SJSA1 (cell line): ENCODE measurements around the gene EXD3. TPM values are rescaled to one million over a fixed set of nuclear protein-coding genes. Genes with fewer than 3 reads are reported as not detected.

Experiments used
- DNase-seq, 2 experiments: peaks; one replicate each; pipeline ENCODE4 v3.0.0-alpha.2; 2015 to 2020; ENCODE audit warnings: low spot score in 2 of 2, low read depth in 1 of 2
- H3K27ac ChIP-seq: fragments of 250-450 bp; sonication (Bioruptor Pico); 2 replicates; pipeline ENCODE4 v1.5.1; 2020; ENCODE audit warnings: mild to moderate bottlenecking, moderate library complexity
- H3K27me3 ChIP-seq: fragments of 250-450 bp; sonication (Bioruptor Pico); replicated peaks from 2 replicates; pipeline ENCODE4 v1.5.1; 2020; ENCODE audit warnings: mild to moderate bottlenecking, moderate library complexity
- H3K36me3 ChIP-seq: fragments of 250-450 bp; sonication (Bioruptor Pico); 2 replicates; pipeline ENCODE4 v1.5.1; 2020; ENCODE audit warnings: mild to moderate bottlenecking
- H3K4me1 ChIP-seq: fragments of 250-450 bp; sonication (Bioruptor Pico); replicated peaks from 2 replicates; pipeline ENCODE4 v1.6.1; 2021; ENCODE audit warnings: mild to moderate bottlenecking
- H3K4me3 ChIP-seq: fragments of 250-450 bp; sonication (Bioruptor Pico); 2 replicates; pipeline ENCODE4 v1.5.1; 2020; ENCODE audit warnings: mild to moderate bottlenecking
- H3K9me3 ChIP-seq: fragments of 250-450 bp; sonication (Bioruptor Pico); replicated peaks from 2 replicates; pipeline ENCODE4 v1.5.1; 2020; ENCODE audit warnings: mild to moderate bottlenecking
- total RNA-seq: library from RNA; depleted of rRNA; stranded (reverse); fragments of >200 nt; shearing (Covaris generic); gene quantifications from 2 replicates; pipeline ENCODE4 v1.2.3, GENCODE V29; 2014

Gene EXD3
- total RNA-seq, 1 experiment from 2014 or later: 4.0 TPM

DNA sequence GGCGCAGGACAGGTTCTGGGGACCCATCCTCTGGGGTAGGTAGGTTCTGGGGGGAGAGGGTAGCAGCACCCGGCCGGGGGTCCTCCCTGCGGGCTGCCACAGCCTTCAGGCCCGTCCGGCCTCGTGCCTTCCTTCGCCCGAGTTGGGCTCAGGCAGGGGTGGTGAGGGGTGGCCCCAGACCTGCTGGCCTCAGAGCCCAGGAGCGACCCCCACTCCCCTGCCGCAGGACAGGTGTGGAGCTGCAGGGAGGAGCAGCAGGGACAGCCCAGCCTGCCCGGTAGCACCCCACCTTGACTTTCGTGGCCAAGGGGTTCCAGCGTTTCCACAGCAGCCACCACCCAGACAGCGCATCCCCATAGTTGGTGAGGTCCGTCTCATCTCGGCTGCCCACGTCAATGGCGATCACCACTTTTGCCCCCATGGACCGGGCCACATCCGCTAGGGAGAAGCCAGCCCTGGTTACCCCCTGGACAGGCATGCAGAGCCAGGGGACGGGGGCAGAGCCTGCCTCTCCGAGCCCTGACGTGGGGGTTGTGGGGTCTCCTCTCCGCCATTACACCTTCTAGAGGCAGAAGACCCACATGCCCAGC lies 39.5 kb upstream of the EXD3 start:
- peaks cover 23% of the 10 kb centered on the region for H3K4me1 ChIP-seq
- peaks cover 6% of the 10 kb centered on the region; the same call in 1 of the 2 replicates for H3K9me3 ChIP-seq
- peaks cover 10% of the 10 kb centered on the region for H3K36me3 ChIP-seq
- no peak for DNase-seq
- no peaks in the 10 kb centered on the region for H3K27me3 ChIP-seq
- no peak overlapping the region for H3K4me3 ChIP-seq
- no peak overlapping the region for H3K27ac ChIP-seq

- H3K4me3 ChIP-seq: no peak overlapping the region
- H3K27me3 ChIP-seq: no peaks in the 10 kb centered on the region
- H3K9me3 ChIP-seq: peaks cover 6% of the 10 kb centered on the region; the same call in 1 of the 2 replicates
- H3K4me1 ChIP-seq: peaks cover 30% of the 10 kb centered on the region
- H3K36me3 ChIP-seq: peaks cover 17% of the 10 kb centered on the region
- H3K27ac ChIP-seq: no peak overlapping the region
- no peak for DNase-seq
Observed at GRCh38 chr9:137461663-137462395, 38.9 kb upstream of the EXD3 start.

DNA sequence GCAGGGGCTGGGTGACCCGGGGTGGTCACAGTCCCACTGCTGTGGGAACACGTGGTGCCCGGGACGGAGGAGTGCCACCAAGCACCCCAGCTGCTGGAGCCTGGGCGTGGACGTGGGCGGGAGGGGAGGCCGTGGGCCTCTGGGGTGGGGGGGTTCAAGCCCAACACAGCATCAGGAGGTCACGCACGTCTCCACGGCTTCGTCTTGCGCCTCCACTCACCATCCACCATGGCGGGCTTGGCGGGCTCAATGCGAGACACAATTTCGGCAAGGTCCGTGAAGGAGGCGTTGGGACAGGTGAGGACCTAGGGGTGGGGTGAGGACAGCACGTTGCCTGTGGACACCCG lies 38.3 kb upstream of the EXD3 start:
- H3K27me3 ChIP-seq: no peaks in the 10 kb centered on the region
- H3K4me3 ChIP-seq: no peak overlapping the region
- no peak for DNase-seq
- H3K4me1 ChIP-seq: peaks cover 35% of the 10 kb centered on the region
- H3K36me3 ChIP-seq: peaks cover 19% of the 10 kb centered on the region
- peaks cover 6% of the 10 kb centered on the region; the same call in 1 of the 2 replicates for H3K9me3 ChIP-seq
- no peak overlapping the region for H3K27ac ChIP-seq

GRCh38 chr9:137460363-137461315 lies 37.7 kb upstream of the EXD3 start:
- Histone ChIP-seq H3K4me3 (no peak overlapping the region), H3K36me3 (peaks cover 25% of the 10 kb centered on the region), H3K9me3 (peaks cover 6% of the 10 kb centered on the region; the same call in 1 of the 2 replicates), H3K27ac (no peak overlapping the region), H3K27me3 (no peaks in the 10 kb centered on the region), H3K4me1 (peaks cover 42% of the 10 kb centered on the region)
- no peak for DNase-seq

DNA sequence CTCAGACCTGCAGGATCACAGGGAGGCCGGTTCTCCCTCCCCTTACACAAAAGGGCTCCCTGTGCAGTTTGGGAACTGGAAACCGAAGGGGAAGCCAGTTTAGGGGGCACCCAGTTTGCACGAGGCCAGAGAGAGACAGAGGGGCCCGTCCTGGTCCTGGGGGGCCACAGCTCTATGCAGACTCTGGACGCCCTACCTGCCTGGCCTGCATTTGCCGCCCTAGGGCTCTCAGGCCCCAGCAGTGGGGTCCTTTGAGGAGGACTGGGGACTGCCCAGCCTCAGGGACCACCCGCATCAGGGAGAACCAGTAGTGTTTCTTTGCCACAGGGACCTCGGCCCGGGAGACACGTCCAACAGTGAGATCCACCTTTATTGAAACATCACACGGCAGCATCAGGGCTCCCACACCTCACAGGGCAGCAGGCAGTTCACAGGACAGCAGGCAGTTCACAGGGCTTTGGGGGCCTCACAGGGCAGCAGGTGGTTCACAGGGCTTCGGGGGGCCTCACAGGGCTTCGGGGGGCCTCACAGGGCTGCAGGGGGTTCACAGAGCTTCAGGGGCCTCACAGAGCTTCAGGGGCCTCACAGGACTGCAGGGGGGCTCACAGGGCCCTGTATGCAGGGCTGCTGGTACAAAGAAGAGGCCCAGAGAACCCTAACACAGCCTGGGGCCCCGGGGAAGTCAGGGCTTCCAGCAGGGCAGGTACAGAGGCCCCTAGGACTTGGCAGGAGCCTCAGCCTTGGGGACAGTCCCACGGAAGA lies 36.8 kb upstream of the EXD3 start:
- Histone ChIP-seq H3K4me1 (peaks cover 45% of the 10 kb centered on the region), H3K27me3 (no peaks in the 10 kb centered on the region), H3K4me3 (peak overlapping the region; percentile 84), H3K27ac (peak overlapping the region; percentile 50), H3K9me3 (peaks cover 6% of the 10 kb centered on the region; the same call in 1 of the 2 replicates), H3K36me3 (peaks cover 34% of the 10 kb centered on the region)
- no peak for DNase-seq

- no peaks in the 10 kb centered on the region for H3K27me3 ChIP-seq
- peak within 1 kb of the TSS; percentile 50 for H3K27ac ChIP-seq
- DNase-seq: peak; percentile 82 to 91
- H3K9me3 ChIP-seq: peaks cover 6% of the 10 kb centered on the region; the same call in 1 of the 2 replicates
- peaks cover 37% of the 10 kb centered on the region for H3K36me3 ChIP-seq
- H3K4me3 ChIP-seq: peak within 1 kb of the TSS; percentile 84
- peaks cover 45% of the 10 kb centered on the region for H3K4me1 ChIP-seq
Observed at GRCh38 chr9:137459152-137459600, 36.2 kb upstream of the EXD3 start, which contains the start of gene NSMF. Gene NSMF, minus strand, starts transcription at chr9:137459334. Its CDS starts 232 bp downstream, at chr9:137459102.

- Histone ChIP-seq H3K4me3 (peak overlapping the region; percentile 84), H3K4me1 (peaks cover 45% of the 10 kb centered on the region), H3K9me3 (peaks cover 6% of the 10 kb centered on the region; the same call in 1 of the 2 replicates), H3K36me3 (peaks cover 40% of the 10 kb centered on the region), H3K27ac (peak overlapping the region; percentile 47), H3K27me3 (no peaks in the 10 kb centered on the region)
- no peak for DNase-seq
Observed at GRCh38 chr9:137458194-137459151, 35.5 kb upstream of the EXD3 start.

DNA sequence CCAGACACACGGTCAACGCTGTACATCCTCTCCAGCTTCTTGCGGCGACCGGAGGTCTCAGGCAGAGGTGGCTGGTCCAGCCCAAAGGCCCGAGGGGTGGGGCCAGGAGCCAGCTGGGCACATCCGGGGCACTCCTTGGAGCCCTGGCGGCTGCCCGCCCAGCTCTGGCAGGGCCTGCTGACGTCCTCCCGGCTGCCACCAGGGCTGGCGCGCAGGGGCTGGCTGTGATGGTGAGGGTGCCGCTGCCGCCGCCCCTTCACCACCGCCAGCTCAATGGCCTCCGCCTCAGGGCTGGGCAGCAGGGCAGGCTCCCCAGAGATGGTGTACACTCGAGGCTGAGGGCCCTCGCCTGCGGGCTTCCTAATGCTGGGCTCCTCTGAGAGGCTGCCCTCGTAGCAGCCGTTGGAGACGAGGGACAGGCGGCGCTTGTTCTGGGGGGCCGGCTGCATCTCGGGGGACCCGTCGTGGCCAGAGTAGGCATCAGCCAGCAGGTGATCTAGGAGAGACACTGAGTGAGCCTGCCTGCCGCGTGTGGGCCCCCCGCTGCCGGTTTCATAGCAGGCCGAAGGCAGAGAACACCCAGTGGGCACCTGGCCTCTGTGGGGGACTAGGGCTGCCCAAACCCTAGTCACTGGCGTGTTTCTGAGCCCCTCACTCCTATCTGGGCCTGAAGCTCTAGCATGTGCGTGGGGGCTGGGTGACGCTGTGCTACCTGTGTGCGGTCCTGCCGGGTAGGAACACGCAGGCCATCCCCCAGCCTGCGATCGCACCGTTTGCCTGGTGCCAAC lies 34.6 kb upstream of the EXD3 start:
- H3K27ac ChIP-seq: no peak overlapping the region

GRCh38 chr9:137456864-137457405 lies 34.0 kb upstream of the EXD3 start:
- peak overlapping the region; percentile 35 for H3K27ac ChIP-seq
- H3K4me1 ChIP-seq: peaks cover 45% of the 10 kb centered on the region
- peaks cover 6% of the 10 kb centered on the region; the same call in 1 of the 2 replicates for H3K9me3 ChIP-seq
- no peak overlapping the region for H3K4me3 ChIP-seq
- no peak for DNase-seq
- H3K27me3 ChIP-seq: no peaks in the 10 kb centered on the region
- peaks cover 51% of the 10 kb centered on the region for H3K36me3 ChIP-seq

More for the DNA sequence above, 34.6 kb upstream of the EXD3 start:
- H3K4me1 ChIP-seq: peaks cover 45% of the 10 kb centered on the region
- H3K4me3 ChIP-seq: peak overlapping the region; percentile 84; the same call in 1 of the 2 replicates
- DNase-seq: no peak
- no peaks in the 10 kb centered on the region for H3K27me3 ChIP-seq
- peaks cover 48% of the 10 kb centered on the region for H3K36me3 ChIP-seq
- peaks cover 6% of the 10 kb centered on the region; the same call in 1 of the 2 replicates for H3K9me3 ChIP-seq

DNA sequence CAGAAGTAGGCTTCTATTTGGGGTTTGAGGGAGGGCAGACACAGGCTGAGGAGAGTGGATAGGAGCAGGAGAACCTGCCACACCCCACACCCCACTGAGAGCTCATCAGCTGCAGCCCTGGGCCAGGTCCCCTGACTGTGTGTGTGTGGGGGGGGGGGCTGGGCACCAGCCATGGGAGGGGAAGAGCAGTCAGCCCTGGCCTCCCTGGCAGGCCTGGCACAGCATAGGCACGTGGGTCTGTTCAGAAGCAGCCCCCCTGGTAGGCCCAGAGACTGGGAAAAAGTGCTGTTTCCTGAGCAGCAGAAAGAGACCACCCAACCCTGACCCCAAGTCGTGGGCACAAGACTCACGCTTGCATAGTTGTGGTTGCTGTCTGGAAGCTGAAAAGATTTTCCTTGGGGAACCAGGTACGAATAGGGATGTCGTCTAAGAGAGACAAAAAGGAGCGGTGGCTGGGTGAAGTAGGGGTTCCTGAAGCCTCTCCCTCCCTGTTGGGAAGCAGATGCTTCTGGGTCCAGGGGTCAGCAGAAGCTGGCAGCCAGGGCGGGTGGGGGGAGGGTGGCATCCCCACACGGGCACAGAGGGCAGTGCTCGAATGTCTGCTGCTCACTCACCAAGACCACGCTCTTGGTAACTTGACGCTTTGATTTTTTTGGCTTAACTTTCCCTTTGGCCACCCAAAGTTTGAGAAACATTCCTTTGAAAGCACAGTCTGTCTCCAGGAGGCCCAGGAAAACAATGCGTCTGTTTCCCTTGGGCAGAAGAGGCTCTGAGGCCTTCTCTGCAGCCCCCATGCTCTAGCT lies 33.3 kb upstream of the EXD3 start:
- peak overlapping the region; percentile 35 for H3K27ac ChIP-seq
- H3K36me3 ChIP-seq: peaks cover 51% of the 10 kb centered on the region
- H3K4me3 ChIP-seq: no peak overlapping the region
- H3K4me1 ChIP-seq: peaks cover 45% of the 10 kb centered on the region
- peak in 1 of 2 experiments; percentile 39 for DNase-seq
- H3K27me3 ChIP-seq: no peaks in the 10 kb centered on the region
- H3K9me3 ChIP-seq: peaks cover 6% of the 10 kb centered on the region; the same call in 1 of the 2 replicates
